Liver (tissue), 9 donors: ENCODE data around the gene ESRRA. TPM values are rescaled to one million over a fixed set of nuclear protein-coding genes. Genes with fewer than 3 reads are reported as not detected.

ENCODE experiments used
- DNase-seq: peaks from one replicate; pipeline ENCODE4 v3.0.0-alpha.2; 2017; ENCODE audit warnings: low spot score
- H3K27ac ChIP-seq, 2 donors: one replicate each; pipeline ENCODE4 v1.7.0; 2013; ENCODE audit warnings: inconsistent platforms in 2 of 2, low read length in 2 of 2, control low read depth in 1 of 2, low read depth in 1 of 2, mild to moderate bottlenecking in 1 of 2
- H3K27me3 ChIP-seq, 4 donors: one replicate each; pipeline versions ENCODE4 v1.6.1 to v1.7.0; 2013; ENCODE audit warnings: low read length in 3 of 4, inconsistent platforms in 1 of 4, mild to moderate bottlenecking in 1 of 4, moderate library complexity in 1 of 4; ENCODE audit not compliant: control insufficient read depth in 4 of 4, insufficient read depth in 4 of 4
- H3K36me3 ChIP-seq, 4 donors: one replicate each; pipeline versions ENCODE4 v1.6.1 to v1.7.0; 2013; ENCODE audit warnings: low read length in 3 of 4, mild to moderate bottlenecking in 3 of 4, low read depth in 1 of 4, moderate library complexity in 1 of 4; ENCODE audit not compliant: control insufficient read depth in 4 of 4, insufficient read depth in 3 of 4
- H3K4me1 ChIP-seq, 4 donors: one replicate each; pipeline versions ENCODE4 v1.6.1 to v1.7.0; 2013; ENCODE audit warnings: low read length in 3 of 4, mild to moderate bottlenecking in 3 of 4, moderate library complexity in 1 of 4; ENCODE audit not compliant: control insufficient read depth in 4 of 4, insufficient read depth in 4 of 4
- H3K4me3 ChIP-seq, 3 donors: one replicate each; pipeline versions ENCODE4 v1.6.1 to v1.7.0; 2013; ENCODE audit warnings: low read length in 3 of 3, control low read depth in 1 of 3, low read depth in 1 of 3, mild to moderate bottlenecking in 1 of 3
- H3K9ac ChIP-seq, 2 donors: one replicate each; pipeline ENCODE4 v1.7.0; 2013; ENCODE audit warnings: low read length in 2 of 2, mild to moderate bottlenecking in 2 of 2, moderate library complexity in 2 of 2, control low read depth in 1 of 2, low read depth in 1 of 2
- H3K9me3 ChIP-seq, 4 donors: one replicate each; pipeline versions ENCODE4 v1.6.1 to v1.7.0; 2013; ENCODE audit warnings: low read length in 3 of 4; ENCODE audit not compliant: control insufficient read depth in 4 of 4
- EGR1 ChIP-seq, 2 donors: IDR thresholded peaks; 2 replicates each; pipeline ENCODE4 v1.6.1; 2016 to 2018; ENCODE audit warnings: antibody characterized with exemption in 2 of 2, low read depth in 2 of 2
- FOXA1 ChIP-seq: IDR thresholded peaks from 2 replicates; pipeline ENCODE4 v1.6.1; 2016; ENCODE audit warnings: antibody characterized with exemption
- GABPA ChIP-seq, 2 donors: IDR thresholded peaks in 1 of 2; conservative IDR thresholded peaks in 1 of 2; 2 replicates each; pipeline ENCODE4 v1.6.1; 2016; ENCODE audit warnings: antibody characterized with exemption in 2 of 2, mild to moderate bottlenecking in 1 of 2, moderate library complexity in 1 of 2
- HNF4A ChIP-seq, 2 donors: conservative IDR thresholded peaks; 2 replicates each; pipeline ENCODE4 v1.6.1; 2016; ENCODE audit warnings: antibody characterized with exemption in 2 of 2, mild to moderate bottlenecking in 2 of 2
- HNF4G ChIP-seq: IDR thresholded peaks from 2 replicates; pipeline ENCODE4 v1.6.1; 2016; ENCODE audit warnings: antibody characterized with exemption
- JUND ChIP-seq, 2 donors: IDR thresholded peaks; 2 replicates each; pipeline ENCODE4 v1.6.1; 2016; ENCODE audit warnings: antibody characterized with exemption in 2 of 2
- NR2F2 ChIP-seq: IDR thresholded peaks from 2 replicates; pipeline ENCODE4 v1.6.1; 2016; ENCODE audit warnings: antibody characterized with exemption
- RAD21 ChIP-seq, 2 donors: IDR thresholded peaks; 2 replicates each; pipeline ENCODE4 v1.6.1; 2016; ENCODE audit warnings: antibody characterized with exemption in 2 of 2, mild to moderate bottlenecking in 2 of 2
- RXRA ChIP-seq, 2 donors: IDR thresholded peaks; 2 replicates each; pipeline ENCODE4 v1.6.1; 2017 to 2018; ENCODE audit warnings: antibody characterized with exemption in 2 of 2, mild to moderate bottlenecking in 1 of 2
- SP1 ChIP-seq: IDR thresholded peaks from 2 replicates; pipeline ENCODE4 v1.6.1; 2018; ENCODE audit warnings: antibody characterized with exemption, mild to moderate bottlenecking
- TAF1 ChIP-seq: conservative IDR thresholded peaks from 2 replicates; pipeline ENCODE4 v1.6.1; 2016; ENCODE audit warnings: antibody characterized with exemption, mild to moderate bottlenecking
- YY1 ChIP-seq: IDR thresholded peaks from 2 replicates; pipeline ENCODE4 v1.6.1; 2016; ENCODE audit warnings: antibody characterized with exemption, mild to moderate bottlenecking
- ZBTB33 ChIP-seq: IDR thresholded peaks from 2 replicates; pipeline ENCODE4 v1.6.1; 2016; ENCODE audit warnings: antibody characterized with exemption
- WGBS: extraction: QIAGEN DNeasy Blood & Tissue Kit; methylation state at CpG from one replicate; pipeline ENCODE4 v1.1.7; 2013; 5-methylcytosine and 5-hydroxymethylcytosine counted together
- polyA plus RNA-seq, 2 donors: library from polyadenylated mRNA; stranded (reverse) in 1 of 2; unstranded in 1 of 2; fragments of 200-250 nt in 1 of 2; fragments of >200 nt in 1 of 2; fragmentation: Nextera tagmentation in 1 of 2; extraction: Ambion mirVana in 1 of 2; gene quantifications; one replicate each; pipeline versions ENCODE4 v1.2.1 to v1.2.3, GENCODE V29; 2013 to 2015
- total RNA-seq, 2 donors: library from RNA; depleted of rRNA; stranded (reverse); fragments of >200 nt; gene quantifications; one replicate each; pipeline ENCODE4 v1.2.3, GENCODE V29; 2014
- TF ChIP-seq, protein P1 (sequence below): IDR thresholded peaks from 2 replicates; pipeline ENCODE4 v1.6.1; 2016; ENCODE audit warnings: antibody characterized with exemption, mild to moderate bottlenecking
- TF ChIP-seq, protein P2 (sequence below): IDR thresholded peaks from 2 replicates; pipeline ENCODE4 v1.6.1; 2016; ENCODE audit warnings: antibody characterized with exemption
- TF ChIP-seq, protein P3 (sequence below): fragments of 150-350 bp; IDR thresholded peaks from 2 replicates; pipeline ENCODE4 v1.5.1; 2017; ENCODE audit warnings: improper control_type of control experiment, low read depth, low read length; ENCODE audit not compliant: missing input control
- donor health status: healthy.
- donor health status: healthy.
- donor health status: healthy.
- donor health status: healthy.
- donor health status: healthy.

ESRRA gene
- total and polyA plus RNA-seq, 4 donors, result 13.9 to 64.8 (median 37.5) TPM

- Histone ChIP-seq H3K27ac (no peak overlapping the region), H3K27me3 (no peaks in the 10 kb centered on the region), H3K9me3 (no peaks in the 10 kb centered on the region), H3K4me3 (no peak overlapping the region), H3K9ac (no peak overlapping the region), H3K36me3 (no peaks in the 10 kb centered on the region), H3K4me1 (peaks cover 0 to 12% (median 7%) of the 10 kb centered on the region in 4 donors)
- DNase-seq, result no peak
- whole genome bisulfite sequencing, result 87% methylated on average over 18 of the region's 18 CpGs
- TF ChIP-seq RAD21 (IDR thresholded peaks at IDR 0.05), result peak in 1 of 2 donors; percentile 68
- TF ChIP-seq TAF1, result no peak
- TF ChIP-seq YY1, result no peak
- TF ChIP-seq, protein P1, sequence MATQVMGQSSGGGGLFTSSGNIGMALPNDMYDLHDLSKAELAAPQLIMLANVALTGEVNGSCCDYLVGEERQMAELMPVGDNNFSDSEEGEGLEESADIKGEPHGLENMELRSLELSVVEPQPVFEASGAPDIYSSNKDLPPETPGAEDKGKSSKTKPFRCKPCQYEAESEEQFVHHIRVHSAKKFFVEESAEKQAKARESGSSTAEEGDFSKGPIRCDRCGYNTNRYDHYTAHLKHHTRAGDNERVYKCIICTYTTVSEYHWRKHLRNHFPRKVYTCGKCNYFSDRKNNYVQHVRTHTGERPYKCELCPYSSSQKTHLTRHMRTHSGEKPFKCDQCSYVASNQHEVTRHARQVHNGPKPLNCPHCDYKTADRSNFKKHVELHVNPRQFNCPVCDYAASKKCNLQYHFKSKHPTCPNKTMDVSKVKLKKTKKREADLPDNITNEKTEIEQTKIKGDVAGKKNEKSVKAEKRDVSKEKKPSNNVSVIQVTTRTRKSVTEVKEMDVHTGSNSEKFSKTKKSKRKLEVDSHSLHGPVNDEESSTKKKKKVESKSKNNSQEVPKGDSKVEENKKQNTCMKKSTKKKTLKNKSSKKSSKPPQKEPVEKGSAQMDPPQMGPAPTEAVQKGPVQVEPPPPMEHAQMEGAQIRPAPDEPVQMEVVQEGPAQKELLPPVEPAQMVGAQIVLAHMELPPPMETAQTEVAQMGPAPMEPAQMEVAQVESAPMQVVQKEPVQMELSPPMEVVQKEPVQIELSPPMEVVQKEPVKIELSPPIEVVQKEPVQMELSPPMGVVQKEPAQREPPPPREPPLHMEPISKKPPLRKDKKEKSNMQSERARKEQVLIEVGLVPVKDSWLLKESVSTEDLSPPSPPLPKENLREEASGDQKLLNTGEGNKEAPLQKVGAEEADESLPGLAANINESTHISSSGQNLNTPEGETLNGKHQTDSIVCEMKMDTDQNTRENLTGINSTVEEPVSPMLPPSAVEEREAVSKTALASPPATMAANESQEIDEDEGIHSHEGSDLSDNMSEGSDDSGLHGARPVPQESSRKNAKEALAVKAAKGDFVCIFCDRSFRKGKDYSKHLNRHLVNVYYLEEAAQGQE, result no peak
- TF ChIP-seq, protein P2, sequence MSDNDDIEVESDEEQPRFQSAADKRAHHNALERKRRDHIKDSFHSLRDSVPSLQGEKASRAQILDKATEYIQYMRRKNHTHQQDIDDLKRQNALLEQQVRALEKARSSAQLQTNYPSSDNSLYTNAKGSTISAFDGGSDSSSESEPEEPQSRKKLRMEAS, result no peak
- TF ChIP-seq, protein P3, sequence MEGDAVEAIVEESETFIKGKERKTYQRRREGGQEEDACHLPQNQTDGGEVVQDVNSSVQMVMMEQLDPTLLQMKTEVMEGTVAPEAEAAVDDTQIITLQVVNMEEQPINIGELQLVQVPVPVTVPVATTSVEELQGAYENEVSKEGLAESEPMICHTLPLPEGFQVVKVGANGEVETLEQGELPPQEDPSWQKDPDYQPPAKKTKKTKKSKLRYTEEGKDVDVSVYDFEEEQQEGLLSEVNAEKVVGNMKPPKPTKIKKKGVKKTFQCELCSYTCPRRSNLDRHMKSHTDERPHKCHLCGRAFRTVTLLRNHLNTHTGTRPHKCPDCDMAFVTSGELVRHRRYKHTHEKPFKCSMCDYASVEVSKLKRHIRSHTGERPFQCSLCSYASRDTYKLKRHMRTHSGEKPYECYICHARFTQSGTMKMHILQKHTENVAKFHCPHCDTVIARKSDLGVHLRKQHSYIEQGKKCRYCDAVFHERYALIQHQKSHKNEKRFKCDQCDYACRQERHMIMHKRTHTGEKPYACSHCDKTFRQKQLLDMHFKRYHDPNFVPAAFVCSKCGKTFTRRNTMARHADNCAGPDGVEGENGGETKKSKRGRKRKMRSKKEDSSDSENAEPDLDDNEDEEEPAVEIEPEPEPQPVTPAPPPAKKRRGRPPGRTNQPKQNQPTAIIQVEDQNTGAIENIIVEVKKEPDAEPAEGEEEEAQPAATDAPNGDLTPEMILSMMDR, result peak; percentile 9
These were observed 38.6 kb downstream of the ESRRA start for GRCh38 chr11:64343767-64344559.

GRCh38 chr11:64344787-64345186 is 39.5 kb downstream of the ESRRA start:
- Histone ChIP-seq H3K27me3 (no peaks in the 10 kb centered on the region), H3K9me3 (no peaks in the 10 kb centered on the region), H3K27ac (no peak overlapping the region), H3K4me3 (no peak overlapping the region), H3K4me1 (peaks cover 0 to 12% (median 7%) of the 10 kb centered on the region in 4 donors), H3K36me3 (no peaks in the 10 kb centered on the region), H3K9ac (no peak overlapping the region)
- no peak for DNase-seq
- WGBS, result 98% methylated on average over 28 of the region's 28 CpGs
- TF ChIP-seq, protein P3, result no peak
- no peak for TF ChIP-seq FOXA1
- no peak for TF ChIP-seq GABPA (IDR thresholded peaks at IDR 0.05 in 1 of 2, conservative IDR thresholded peaks at IDR 0.05 in 1 of 2)
- no peak for TF ChIP-seq RXRA (IDR thresholded peaks at IDR 0.05)
- no peak for TF ChIP-seq TAF1
- TF ChIP-seq NR2F2, result no peak
- TF ChIP-seq YY1, result no peak
- no peak for TF ChIP-seq JUND (IDR thresholded peaks at IDR 0.05)
- TF ChIP-seq ZBTB33, result no peak
- no peak for TF ChIP-seq HNF4G
- no peak for TF ChIP-seq SP1
- TF ChIP-seq HNF4A (conservative IDR thresholded peaks at IDR 0.05), result no peak
- TF ChIP-seq, protein P1, result no peak
- no peak for TF ChIP-seq EGR1 (IDR thresholded peaks at IDR 0.05; ENCODE audit: low read depth in 2 of 2)
- TF ChIP-seq, protein P2, result no peak
- TF ChIP-seq RAD21 (IDR thresholded peaks at IDR 0.05), result no peak
